NCI-H1694 (cell line): ENCODE measurements around the gene ESR2.
"Not testable (repeated sequence)": the region's sequence is repeated elsewhere in the genome, so short reads cannot be mapped to it uniquely, and the experiment has no call there.

Source experiments
- DNase-seq: peaks from one replicate; lab custom pipeline; 2025; lab: John Stamatoyannopoulos, UW

ESR2 gene

DNA sequence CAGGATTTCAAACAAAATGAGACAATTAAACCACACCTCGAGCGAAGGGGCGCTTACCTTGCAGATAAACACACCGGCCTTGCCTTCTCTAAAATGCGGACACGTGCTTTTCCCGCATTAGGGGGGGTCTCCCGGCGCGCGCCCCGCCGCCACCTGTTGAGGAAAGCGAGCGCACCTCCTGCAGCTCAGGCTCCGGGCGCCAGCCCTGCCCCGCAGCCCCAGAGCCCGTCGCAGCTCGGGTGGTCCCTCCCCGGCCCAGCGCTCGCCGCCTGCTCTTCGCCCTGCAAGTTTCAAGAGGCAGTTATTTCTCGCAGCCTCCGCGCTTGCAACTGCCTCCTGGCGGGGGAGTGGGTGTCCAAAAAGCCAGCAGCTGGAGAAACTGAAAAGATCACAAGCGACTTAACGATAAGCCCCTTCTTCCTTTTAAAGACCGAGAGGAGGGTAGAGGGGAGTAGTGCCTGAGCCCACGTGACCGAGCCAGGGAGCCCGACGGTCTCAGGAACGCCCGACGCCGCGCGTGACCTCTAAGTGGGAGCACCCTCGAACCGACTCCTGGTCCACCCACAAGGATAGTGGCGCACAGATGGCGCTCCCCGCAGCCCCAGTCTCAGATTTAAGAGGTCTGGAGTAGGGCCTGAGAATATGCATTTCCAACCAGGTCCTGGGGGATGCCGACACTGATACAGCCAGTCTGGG, at the start of gene ESR2:
Gene ESR2, minus strand, starts transcription at position 396 of the 696 bp plus-strand sequence. CDS start 11,386 bp downstream, outside the sequence.
- no peak for DNase-seq

DNA sequence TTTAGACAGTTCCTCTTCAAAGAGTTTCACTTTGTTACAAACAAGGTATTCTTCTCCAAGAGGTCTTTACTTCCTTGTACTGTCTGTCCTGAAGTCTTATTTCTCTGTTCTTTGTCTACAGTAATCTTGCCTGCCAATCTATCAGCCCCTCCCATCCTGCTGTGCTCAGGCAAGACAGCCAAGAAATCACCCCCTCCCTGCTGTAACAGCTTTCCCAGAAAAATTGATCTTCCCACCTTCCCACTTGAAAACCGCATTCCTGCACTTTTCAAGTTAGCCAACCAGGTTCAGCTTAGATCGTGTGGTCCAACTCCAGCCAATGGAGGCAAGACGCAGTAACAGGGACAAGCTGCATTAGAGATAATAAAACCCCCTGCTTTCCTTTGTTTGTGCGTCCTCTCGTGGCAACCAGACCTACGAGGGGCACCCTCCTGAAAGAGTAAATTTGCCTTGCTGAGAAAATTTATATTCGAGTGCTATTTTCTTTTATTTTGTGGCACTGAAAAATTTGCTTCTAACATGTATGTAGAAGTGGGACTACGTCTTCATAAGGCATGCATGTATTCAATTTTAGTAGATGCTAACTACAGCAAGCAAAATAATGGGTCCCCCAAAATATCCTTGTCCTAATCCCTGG, 46.5 kb upstream of the ESR2 start:
- no peak for DNase-seq

DNA sequence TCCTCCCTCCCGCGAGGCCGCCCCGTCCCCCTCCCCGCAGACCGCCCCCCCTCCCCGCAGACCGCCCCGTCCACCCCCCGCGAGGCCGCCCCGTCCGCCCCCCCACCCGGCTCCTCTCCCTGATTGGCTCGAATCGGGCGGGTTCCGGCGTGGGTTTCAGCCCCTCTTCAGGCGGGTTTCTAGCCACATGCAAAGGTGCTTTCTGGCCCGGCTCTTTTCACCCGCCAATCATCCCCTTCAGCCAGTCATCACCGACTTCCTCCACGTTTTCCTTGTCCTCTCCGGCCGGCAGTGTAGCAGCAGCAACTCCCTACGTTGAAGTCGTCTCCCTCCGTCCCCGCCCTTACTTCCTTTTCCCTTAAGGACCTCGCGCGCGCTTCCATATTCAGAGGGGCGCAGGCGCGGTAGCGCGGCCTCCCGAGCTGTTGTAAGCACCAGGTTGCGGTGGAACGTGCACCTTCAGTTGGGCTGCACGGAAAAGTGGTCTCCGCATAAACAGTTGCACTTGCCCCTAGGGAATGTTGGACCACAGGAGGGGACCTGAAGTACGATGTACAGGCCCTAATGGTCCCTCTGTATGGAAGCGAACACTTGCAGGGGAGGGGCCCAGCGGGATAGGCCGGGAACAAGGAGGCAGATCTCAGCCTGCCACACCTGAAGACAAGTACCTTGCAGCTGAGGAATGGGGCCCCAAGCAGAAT, 44.6 kb upstream of the ESR2 start:
- DNase-seq, result peak; percentile 99

DNA sequence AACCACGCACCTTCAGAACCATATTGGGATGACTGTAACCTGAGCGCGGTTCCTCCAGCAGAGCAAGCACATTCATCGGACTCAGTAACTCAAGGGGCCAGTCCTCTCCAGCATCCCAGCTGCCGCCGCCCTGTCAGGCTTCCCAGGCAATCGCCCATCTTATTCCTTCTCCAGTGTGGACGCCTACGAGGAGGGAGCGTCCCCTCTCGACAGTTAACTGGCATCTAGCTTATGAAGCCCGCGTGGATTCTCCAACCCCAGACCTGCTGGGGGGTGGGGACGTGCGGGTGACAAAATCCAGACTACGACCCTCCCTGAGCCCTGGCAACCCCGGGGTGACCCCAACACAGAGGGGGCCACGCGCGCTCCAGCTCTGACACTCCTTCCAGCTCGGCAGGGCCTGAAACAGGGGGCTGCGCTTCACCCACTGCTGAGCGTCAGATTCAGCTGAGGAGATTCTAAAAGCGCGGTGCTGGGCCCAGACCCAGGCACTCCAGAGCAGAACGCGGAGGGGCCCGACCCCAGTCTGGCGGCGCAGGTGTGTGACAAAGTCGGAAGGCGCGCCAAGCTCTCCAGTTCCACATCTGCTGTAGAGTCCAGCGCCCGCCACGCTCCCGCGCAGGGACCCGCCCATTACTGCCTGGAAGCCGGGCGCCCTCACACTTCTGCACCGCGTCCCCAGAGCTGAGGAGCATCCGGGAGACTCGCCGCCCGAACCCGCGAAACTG, 43.9 kb upstream of the ESR2 start:
- DNase-seq, result peak; percentile 73

DNA sequence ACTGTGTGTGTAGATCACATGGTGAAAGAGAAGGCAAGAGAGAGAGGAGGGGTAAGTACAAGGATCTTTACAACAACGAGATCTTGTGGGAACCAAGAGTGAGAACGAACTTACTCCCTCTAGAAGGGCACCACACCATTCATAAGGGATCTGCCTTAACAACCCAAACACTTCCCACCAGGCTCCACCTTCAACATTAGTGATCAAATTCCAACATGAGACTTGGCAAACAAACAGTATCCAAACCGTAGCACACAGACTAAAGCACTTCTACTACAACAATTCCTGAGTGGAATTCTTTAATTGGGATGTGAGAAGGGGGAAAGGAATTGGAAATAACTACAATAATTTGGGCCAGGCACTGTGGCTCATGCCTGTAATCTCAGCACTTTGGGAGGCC, 35.0 kb upstream of the ESR2 start:
- DNase-seq, result no peak

DNA sequence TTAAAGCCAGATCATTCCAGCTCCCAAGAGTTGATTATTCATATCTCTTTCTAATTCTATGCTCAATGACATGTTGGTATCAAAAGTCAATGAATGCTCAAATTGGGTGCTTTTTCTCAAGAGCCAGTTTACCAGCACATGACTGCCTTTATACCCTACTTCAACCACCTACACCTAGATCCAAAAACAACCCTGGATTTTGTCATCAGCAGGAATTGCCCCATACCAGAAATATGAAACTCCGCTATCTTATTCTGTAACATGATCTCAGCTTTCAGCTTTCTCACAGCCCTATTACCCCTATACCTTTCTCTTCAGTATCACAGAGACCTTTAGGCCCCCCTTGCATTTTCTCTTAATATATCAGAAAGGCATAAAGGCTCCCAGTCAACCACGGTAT, 32.3 kb upstream of the ESR2 start:
- no peak for DNase-seq

DNA sequence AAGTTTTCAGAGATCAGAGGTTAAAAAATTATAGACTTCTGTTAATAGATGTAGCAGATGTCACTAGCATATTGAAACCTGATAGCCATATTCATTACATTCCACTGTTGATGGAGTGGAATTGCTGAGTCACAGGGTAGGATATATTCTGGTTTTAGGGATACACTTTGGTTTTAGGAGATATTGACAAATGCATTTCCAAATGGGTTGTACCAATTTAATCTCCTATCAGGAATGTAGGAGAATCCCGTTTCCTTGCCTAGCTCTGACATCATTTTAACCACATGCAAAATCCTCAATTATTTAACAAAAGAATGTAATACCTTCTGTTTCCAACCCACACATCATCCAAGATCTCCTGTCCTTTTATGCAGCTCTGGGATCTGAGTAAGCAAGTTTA, 30.7 kb upstream of the ESR2 start:
- peak; percentile 55 for DNase-seq

DNA sequence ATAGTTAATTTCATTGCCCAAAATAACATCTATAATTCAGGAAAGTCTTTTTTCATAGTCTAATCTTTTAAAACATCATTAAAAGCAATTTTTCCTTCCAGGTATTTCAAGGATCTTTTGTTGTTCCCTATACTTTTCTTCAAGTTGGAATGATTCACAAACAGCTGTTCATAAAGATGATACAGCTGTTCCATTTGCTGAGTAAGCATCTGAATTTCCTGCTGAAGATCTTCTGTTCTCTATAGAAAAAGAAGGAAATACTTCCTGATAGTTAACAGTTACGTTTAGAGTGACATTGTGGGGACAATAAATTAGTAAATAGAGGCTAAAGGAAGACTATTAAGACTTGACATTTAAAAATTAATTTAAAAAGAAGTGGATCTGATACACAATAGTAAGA, 30.3 kb upstream of the ESR2 start:
- no peak for DNase-seq

DNA sequence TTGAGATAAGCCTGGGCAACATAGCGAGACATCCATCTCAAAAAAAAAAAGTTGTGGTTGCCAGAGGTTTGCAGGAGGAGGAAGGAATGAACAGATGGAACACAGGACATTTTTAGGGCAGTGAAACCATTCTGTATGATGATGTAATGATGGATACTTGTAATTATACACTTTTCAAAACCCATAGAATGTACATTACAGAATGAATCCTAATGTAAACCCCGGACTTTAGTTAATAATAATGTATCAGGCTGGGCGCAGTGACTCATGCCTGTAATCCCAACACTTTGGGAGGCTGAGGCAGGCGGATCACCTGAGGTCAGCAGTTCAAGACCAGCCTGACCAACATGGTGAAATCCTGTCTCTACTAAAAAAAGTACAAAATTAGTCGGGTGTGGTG, 26.2 kb upstream of the ESR2 start:
- not testable (repeated sequence) for DNase-seq

DNA sequence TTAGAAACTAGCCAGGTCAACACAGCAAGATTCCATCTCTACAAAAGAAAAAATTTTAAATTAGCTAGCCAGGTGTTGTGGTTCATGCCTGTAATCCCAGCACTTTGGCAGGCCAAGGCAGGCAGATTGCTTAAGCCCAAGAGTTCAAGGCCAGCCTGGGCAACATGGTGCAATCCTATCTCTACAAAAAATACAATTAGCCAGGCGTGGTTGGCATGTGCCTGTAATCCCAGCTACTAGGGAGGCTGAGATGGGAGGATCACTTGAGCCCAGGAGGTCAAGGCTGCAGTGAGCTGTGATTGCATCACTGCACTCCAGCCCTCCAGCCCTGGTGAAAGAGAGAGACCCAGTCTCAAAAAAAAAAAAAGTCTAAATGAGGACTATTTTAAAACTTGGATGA, 24.5 kb upstream of the ESR2 start:
- not testable (repeated sequence) for DNase-seq

DNA sequence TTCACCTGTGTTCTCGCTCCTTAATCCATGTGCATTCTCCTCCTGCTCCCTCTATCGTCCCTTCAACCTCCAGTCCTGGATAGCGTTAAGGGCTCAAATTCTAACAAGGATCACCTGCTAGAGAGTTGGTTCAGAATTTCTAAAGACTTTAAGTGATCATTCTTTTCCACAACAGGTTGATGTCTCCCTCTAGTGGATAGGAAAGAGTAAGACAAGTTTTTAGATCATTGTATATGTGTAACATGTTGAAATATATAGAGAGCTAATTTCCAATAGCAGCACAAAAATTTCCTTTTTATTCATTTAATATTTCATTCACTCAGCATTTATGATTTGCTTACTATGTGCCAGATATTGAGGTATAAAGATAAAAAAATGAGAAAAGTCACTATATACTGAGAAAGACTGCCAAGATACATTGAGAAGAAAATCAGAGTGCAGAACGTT, 9.3 kb upstream of the ESR2 start:
- peak; percentile 68 for DNase-seq

DNA sequence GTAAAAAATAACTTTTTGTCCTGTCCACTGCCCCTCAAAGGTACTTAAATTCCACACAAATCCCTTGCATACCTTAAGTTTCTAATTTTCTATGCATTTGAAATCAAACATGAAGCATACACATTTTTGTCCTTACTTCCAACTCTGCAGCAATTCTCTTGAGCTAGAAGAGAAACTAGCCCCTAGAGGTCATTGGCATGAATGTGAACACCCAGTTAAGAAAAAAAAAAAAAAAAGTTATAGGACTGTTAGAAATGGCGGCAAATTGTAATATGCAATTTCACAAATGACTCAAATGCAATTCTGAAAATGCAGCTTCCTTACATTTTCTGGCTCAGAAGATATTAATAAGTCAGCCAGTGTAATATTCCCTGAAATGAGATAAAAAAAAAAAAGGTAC, 4.6 kb upstream of the ESR2 start:
- no peak for DNase-seq

DNA sequence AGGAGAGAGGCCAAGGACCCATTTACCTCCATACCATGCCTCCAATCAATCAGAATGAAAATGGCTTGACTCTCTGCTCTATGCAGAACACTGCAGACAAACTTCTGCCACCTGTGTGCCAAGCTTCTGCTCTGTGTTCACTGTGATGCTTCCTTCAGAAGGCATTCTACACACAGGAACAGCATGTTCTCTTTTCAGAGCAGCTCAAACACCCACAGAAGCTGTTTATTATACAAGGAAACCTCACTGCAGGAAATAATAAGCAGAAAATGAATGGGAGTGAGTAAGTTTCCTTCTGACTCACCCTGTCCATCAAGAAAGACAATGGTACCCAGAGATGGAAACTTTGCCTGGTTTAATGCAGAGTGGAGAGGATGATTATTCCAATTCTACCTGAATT, 2.4 kb upstream of the ESR2 start:
- DNase-seq, result no peak

DNA sequence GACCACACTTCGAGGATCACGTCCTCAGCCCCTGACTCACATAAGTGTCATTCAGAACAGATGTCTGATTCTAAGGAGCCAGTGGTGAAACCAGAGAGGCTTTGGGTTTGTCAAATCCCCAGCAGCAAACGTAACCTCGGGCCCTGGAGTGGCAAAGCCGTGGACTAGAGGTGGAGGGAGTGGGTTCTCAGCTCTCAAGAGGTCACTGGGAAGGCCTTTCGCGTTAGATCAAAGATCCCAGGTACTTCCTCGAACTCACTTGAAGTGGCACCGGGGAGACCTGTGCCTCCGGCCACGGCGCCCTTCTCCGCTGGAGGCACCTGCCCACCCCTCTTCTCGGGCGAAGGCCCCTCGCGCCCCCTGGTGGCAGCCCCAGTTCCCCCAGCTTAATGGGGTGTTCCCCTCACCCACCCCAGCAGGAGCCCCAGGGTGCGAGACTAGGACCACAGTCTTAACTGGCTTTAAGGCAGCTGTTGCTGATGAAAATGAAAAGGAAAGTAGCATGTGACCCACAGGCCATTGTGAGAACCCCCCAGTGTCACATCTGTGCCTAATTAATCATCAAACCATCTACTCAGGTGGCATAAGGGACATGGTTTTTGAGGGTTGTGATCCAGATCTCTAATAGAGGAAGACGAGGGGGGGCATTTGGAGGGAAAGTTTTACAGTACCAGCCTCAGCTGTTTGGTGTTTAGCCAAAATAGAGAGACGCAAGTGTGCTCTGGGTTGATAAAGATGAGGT, 672 bp upstream of the ESR2 start:
- peak; percentile 55 for DNase-seq

DNA sequence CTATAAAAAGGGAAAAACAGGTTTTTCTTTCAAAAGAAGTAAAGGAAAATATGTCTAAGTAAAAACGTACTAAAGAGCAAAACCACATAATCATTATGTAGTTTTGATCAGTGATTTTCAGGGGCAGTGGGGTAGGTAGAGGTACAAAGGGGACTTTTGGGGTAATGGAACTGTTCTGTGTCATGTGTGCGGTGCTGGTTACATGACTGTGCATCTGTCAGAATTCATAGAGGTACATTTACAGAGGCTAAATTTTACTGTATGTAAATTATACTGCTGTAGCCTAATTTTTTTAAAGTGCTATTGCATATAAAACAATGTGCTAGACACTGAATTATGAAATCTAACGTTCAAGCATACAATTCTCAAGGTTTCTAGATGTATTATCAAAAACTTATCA, 2.0 kb downstream of the ESR2 start:
- DNase-seq, result no peak

DNA sequence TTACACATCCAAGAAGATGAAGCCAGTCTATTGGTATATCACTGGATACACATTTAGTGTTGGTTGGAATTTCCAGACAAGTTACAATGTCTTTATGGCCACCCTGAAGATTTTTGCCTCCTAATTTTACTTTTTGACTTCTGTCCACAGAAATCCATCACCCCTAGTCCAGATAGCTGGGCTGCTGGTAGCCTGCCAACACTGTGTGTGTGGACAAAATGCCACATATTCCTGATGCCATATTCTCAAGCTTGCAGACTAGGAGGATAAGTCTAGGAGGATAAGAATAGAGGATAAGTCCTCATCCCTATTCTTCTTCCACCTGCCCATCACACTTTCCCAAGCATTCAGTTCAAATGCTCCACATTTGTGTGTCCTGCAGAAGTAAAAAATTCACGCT, 4.6 kb downstream of the ESR2 start:
- DNase-seq, result no peak

DNA sequence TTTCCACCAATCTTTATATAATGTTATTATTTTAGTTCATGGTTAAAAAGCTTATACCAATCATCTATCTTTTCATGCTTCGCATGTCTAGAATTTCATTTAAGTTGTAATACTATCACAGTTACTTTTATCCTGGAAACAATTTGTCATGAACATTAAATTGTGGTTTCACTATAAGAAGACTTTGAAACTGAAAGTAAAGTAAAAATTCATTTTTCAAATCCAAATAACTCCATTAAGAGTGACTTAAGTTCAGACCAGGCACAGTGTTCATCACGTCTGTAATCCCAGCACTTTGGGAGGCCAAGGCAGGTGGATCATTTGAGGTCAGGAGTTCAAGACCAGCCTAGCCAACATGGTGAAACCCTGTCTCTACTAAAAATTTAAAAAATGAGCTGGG, 12.4 kb downstream of the ESR2 start:
- DNase-seq, result no peak

DNA sequence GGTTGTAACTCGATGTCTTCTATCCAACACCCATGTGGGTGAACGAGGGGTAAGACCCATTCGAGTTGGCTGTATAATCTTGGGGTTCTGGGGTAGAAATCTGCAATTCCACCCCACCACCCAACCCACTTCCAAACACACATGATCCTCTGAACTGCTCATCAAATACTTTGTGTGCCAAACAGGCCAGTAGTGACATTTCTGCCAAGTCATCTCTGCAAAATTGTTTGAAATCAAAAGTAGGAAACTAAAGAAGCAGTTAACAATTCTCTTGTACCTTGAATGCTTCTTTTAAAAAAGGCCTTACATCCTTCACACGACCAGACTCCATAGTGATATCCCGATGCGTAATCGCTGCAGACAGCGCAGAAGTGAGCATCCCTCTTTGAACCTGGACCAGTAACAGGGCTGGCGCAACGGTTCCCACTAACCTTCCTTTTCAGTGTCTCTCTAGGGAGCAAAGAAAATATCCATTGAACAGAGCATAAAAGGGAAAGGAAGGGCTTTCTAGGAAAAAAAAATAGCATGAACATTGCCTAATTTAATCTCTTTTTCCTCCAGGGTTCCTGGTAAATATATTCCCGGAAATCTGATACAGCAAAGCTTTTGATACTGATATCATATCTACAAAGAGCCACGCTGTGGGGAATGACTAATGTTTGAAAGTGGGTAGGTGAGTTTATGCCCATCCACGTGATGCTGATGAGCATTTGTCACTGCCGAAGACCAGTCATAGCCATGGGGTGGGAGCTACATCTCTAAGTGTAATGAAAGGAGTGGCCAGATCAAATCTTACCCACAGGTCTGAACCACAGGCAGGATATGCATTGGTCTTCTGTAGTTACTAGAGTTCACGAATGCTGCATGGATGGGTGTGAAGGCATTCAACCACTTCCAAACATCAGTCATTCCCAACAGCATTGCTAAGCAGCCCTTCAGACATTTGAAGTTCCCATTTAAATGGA, 14.2 kb downstream of the ESR2 start:
- DNase-seq, result no peak

DNA sequence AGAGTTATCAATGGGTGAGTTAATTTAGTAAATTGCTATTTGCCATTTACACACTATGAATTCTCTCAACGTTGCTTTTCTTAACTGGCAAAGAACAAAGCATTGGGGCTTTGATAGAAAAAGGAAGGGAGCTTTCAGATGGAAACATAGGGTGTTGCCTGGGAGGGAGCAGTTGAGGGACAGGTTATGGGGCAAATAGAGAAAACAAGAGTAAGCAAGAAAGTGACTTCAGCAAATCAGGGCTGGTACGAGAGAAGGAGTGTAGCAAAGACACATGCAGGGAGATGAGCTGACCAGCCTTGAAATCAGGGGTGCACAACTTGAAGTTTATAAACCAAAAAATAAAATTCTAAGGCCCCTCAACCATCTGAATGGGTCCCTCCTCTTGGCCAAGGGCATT, 15.7 kb downstream of the ESR2 start:
- DNase-seq, result no peak

DNA sequence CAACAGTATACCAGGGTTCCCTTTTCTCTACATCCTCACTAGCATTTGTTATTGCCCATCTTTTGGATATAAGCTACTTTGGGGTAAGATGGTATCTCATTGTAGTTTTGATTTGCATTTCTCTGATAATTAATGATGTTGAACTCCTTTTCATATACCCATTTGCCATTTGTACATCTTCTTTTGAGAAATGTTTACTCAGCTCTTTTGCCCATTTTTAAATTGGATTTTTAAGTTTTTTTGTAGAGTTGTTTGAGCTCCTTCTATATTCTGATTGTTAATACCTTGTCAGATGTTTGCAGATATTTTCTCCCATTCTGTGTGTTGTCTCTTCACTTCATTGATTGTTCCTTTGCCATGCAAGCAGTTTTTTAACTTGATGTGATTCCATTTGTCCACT, 22.2 kb downstream of the ESR2 start:
- DNase-seq, result no peak

DNA sequence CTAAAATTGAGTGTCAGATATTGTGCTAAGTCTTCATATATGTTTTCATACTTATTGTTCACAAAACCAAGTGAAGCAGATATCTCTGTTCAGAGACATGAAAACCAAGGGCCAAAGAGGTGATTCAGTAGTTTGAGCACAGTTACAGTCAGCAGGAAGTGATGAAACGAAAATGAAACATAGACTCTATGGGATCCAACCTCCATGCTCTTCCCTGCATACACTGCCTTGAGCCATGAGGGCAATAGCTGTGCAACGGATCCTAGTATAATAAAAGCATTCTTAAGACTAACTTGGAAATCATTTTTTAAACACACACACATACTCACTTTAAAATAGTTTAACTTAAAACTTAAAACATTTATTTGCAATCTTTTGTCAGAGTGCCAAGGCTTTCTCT, 27.9 kb downstream of the ESR2 start:
- DNase-seq, result no peak
